ENCODE results near the gene C19orf47.

GRCh38 chr19:40283414-40284250, 64.6 kb downstream of the C19orf47 start:
- TF ChIP-seq CTCF (IDR thresholded peaks at IDR 0.05 in 8 of 11, conservative IDR thresholded peaks at IDR 0.05 in 3 of 11) (no peak), POLR2A (IDR thresholded peaks at IDR 0.05) (no peak)
